Measurements from ENCODE around the gene CROCC2.

GRCh38 chr2:240894006-240894405 is 12.1 kb upstream of the CROCC2 start:
- no peak for TF ChIP-seq CTCF (IDR thresholded peaks at IDR 0.05)
- TF ChIP-seq POLR2A (IDR thresholded peaks at IDR 0.05) = no peak

Measured in Peyer's patch (tissue), 4 donors.